Caco-2 (cell line): ENCODE data around the gene PMPCA. TPM values are rescaled to one million over a fixed set of nuclear protein-coding genes. Genes with fewer than 3 reads are reported as not detected.
A peak's percentile ranks its signal among the peaks of the same experiment; 100 is the strongest.
"Not testable (repeated sequence)": the region's sequence is repeated elsewhere in the genome, so short reads cannot be mapped to it uniquely, and the experiment has no call there.

Experiments used
- BruUV-seq: library from RNA; stranded (reverse); fragments of 400-500 nt; replicated peaks from 2 replicates; lab custom pipeline; 2021; lab: Mats Ljungman, UMichigan
- CTCF ChIA-PET: fragments of 300-600 bp; sonication (Branson Sonifier 250); formaldehyde crosslinking; loops from one replicate; lab custom pipeline; 2022; ENCODE audit warnings: antibody characterized with exemption; lab: Charles Lee
- POLR2A ChIA-PET: fragments of 300-600 bp; sonication (Branson Sonifier 250); formaldehyde crosslinking; loops from one replicate; lab custom pipeline; 2022; ENCODE audit warnings: antibody characterized with exemption; lab: Charles Lee
- DNase-seq, 2 experiments: peaks; one replicate each; pipeline versions ENCODE4 v3.0.0 to v3.0.0-alpha.2; 2020 to 2022
- H3K27me3 ChIP-seq: replicated peaks from 2 replicates; pipeline ENCODE4 v1.6.0; 2011; ENCODE audit warnings: low read length; ENCODE audit not compliant: control insufficient read depth, insufficient read depth
- H3K36me3 ChIP-seq: 2 replicates; pipeline ENCODE4 v1.5.1; 2011; ENCODE audit warnings: low read length; ENCODE audit not compliant: control insufficient read depth, insufficient read depth
- H3K4me1 ChIP-seq: fragments of 250-450 bp; sonication (Bioruptor Pico); 2 replicates; pipeline ENCODE4 v1.5.1; 2020; ENCODE audit warnings: mild to moderate bottlenecking
- H3K4me3 ChIP-seq: 2 replicates; pipeline ENCODE4 v1.5.1; 2011; ENCODE audit warnings: low read depth, mild to moderate bottlenecking, control low read depth, low read length
- H3K9me3 ChIP-seq: fragments of 250-450 bp; sonication (Bioruptor Pico); 2 replicates; pipeline ENCODE4 v1.5.1; 2020; ENCODE audit warnings: mild to moderate bottlenecking, moderate library complexity
- H3K27ac Mint-ChIP-seq: one replicate; pipeline ENCODE4 v1.8.0; 2022; ENCODE audit warnings: mixed read lengths; ENCODE audit not compliant: unreplicated experiment
- H3K27me3 Mint-ChIP-seq: one replicate; pipeline ENCODE4 v1.8.0; 2022; ENCODE audit warnings: mixed read lengths; ENCODE audit not compliant: insufficient read depth, unreplicated experiment
- H3K36me3 Mint-ChIP-seq: one replicate; pipeline ENCODE4 v1.8.0; 2022; ENCODE audit warnings: mild to moderate bottlenecking, mixed read lengths; ENCODE audit not compliant: insufficient read depth, unreplicated experiment
- H3K4me1 Mint-ChIP-seq: one replicate; pipeline ENCODE4 v1.8.0; 2022; ENCODE audit warnings: low read depth, mixed read lengths; ENCODE audit not compliant: unreplicated experiment
- H3K4me3 Mint-ChIP-seq: one replicate; pipeline ENCODE4 v1.8.0; 2022; ENCODE audit warnings: mild to moderate bottlenecking, moderate library complexity, mixed read lengths; ENCODE audit not compliant: unreplicated experiment
- H3K9me3 Mint-ChIP-seq: one replicate; pipeline ENCODE4 v1.8.0; 2022; ENCODE audit warnings: mixed read lengths; ENCODE audit not compliant: unreplicated experiment
- CTCF ChIP-seq, 2 experiments: fragments of 200-600 bp in 1 of 2; IDR thresholded peaks; 1 replicate in 1 of 2; 2 replicates in 1 of 2; pipeline versions ENCODE4 v1.5.1 to v1.8.0; 2011 to 2022; ENCODE audit warnings: antibody characterized with exemption in 1 of 2, control low read depth in 1 of 2, inconsistent platforms in 1 of 2, low read depth in 1 of 2, low read length in 1 of 2, mild to moderate bottlenecking in 1 of 2, moderate library complexity in 1 of 2; ENCODE audit not compliant: insufficient read depth in 1 of 2, severe bottlenecking in 1 of 2, unreplicated experiment in 1 of 2
- intact Hi-C: fragments of 100-400 bp; cut with micrococcal nuclease; formaldehyde crosslinking; loops from one replicate; pipeline ENCODE4 v1.10.0; 2022; ENCODE audit not compliant: unreplicated experiment
- total RNA-seq: library from RNA; stranded (reverse); gene quantifications from 2 replicates; pipeline ENCODE4 v1.2.3, GENCODE V29; 2022

Gene PMPCA
- total RNA-seq, 1 experiment from 2014 or later, result 91.5 TPM

GRCh38 chr9:136423432-136424146 lies 13.1 kb downstream of the PMPCA start:
- H3K27me3 ChIP-seq, result no peaks in the 10 kb centered on the region
- H3K4me3 Mint-ChIP-seq, result no peak overlapping the region
- DNase-seq, result no peak
- H3K4me1 Mint-ChIP-seq, result no peaks in the 10 kb centered on the region
- ChIA-PET POLR2A (no interaction called here), CTCF (interaction anchor here (0.6 kb wide), 1 partner anchor 22 kb away, joined by 3 read pairs; no protein-coding TSS in a partner anchor)
- no peaks in the 10 kb centered on the region for H3K4me1 ChIP-seq
- TSS peak; percentile 62 for BruUV-seq
- H3K36me3 Mint-ChIP-seq, result peaks cover 86% of the 10 kb centered on the region
- no peak overlapping the region for H3K27ac Mint-ChIP-seq
- intact Hi-C loops, result no loop called here
- H3K36me3 ChIP-seq, result peaks cover 1% of the 10 kb centered on the region; the same call in 1 of the 2 replicates
- H3K27me3 Mint-ChIP-seq, result no peaks in the 10 kb centered on the region
- TF ChIP-seq CTCF (IDR thresholded peaks at IDR 0.05; ENCODE audit: insufficient read depth in 1 of 2, low read depth in 1 of 2, low read length in 1 of 2, severe bottlenecking in 1 of 2, unreplicated experiment in 1 of 2), result no peak
- H3K9me3 ChIP-seq, result no peaks in the 10 kb centered on the region
- H3K4me3 ChIP-seq, result no peak overlapping the region
- H3K9me3 Mint-ChIP-seq, result no peaks in the 10 kb centered on the region

- Histone ChIP-seq H3K9me3 (no peaks in the 10 kb centered on the region), H3K4me3 (no peak overlapping the region), H3K36me3 (peaks cover 2% of the 10 kb centered on the region; the same call in 1 of the 2 replicates), H3K27me3 (no peaks in the 10 kb centered on the region), H3K4me1 (no peaks in the 10 kb centered on the region)
- no peaks in the 10 kb centered on the region for H3K9me3 Mint-ChIP-seq
- no peak for TF ChIP-seq CTCF (IDR thresholded peaks at IDR 0.05; ENCODE audit: insufficient read depth in 1 of 2, low read depth in 1 of 2, low read length in 1 of 2, severe bottlenecking in 1 of 2, unreplicated experiment in 1 of 2)
- ChIA-PET CTCF (no interaction called here), POLR2A (no interaction called here)
- no peak overlapping the region for H3K4me3 Mint-ChIP-seq
- no peak overlapping the region for H3K27ac Mint-ChIP-seq
- no peaks in the 10 kb centered on the region for H3K27me3 Mint-ChIP-seq
- BruUV-seq, result no TSS peak
- no peaks in the 10 kb centered on the region for H3K4me1 Mint-ChIP-seq
- DNase-seq, result no peak
- intact Hi-C loops, result no loop called here
- H3K36me3 Mint-ChIP-seq, result peaks cover 83% of the 10 kb centered on the region
These were observed 14.4 kb downstream of the PMPCA start for GRCh38 chr9:136424750-136425362.

- BruUV-seq, H3K4me3 Mint-ChIP-seq, H3K4me3 ChIP-seq, H3K9me3 ChIP-seq, H3K27me3 ChIP-seq, H3K27me3 Mint-ChIP-seq, H3K4me1 Mint-ChIP-seq, H3K4me1 ChIP-seq, intact Hi-C loops, DNase-seq, H3K9me3 Mint-ChIP-seq, H3K27ac Mint-ChIP-seq, H3K36me3 ChIP-seq, POLR2A ChIA-PET: not testable (repeated sequence)
- CTCF ChIA-PET, result interaction anchor here (0.7 kb wide), 1 partner anchor 659 kb away, joined by 3 read pairs; no protein-coding TSS in a partner anchor
- peaks cover 83% of the 10 kb centered on the region for H3K36me3 Mint-ChIP-seq
These were observed 14.9 kb downstream of the PMPCA start for GRCh38 chr9:136425367-136425766.
